DND-41 (cell line): ENCODE data around the gene MAST2.

Experiments
- ATAC-seq: fragments of 200-7000 bp; cut with Tn5 transposase; 3 replicates; pipeline ENCODE4 v1.9.1; 2021; ENCODE audit warnings: low read depth; ENCODE audit not compliant: insufficient read depth
- DNase-seq: peaks from one replicate; pipeline ENCODE4 v3.0.0-alpha.2; 2020
- H2AFZ ChIP-seq: 2 replicates; pipeline ENCODE4 v1.6.0; 2012; ENCODE audit warnings: low read depth, low read length
- H3K27ac ChIP-seq: 2 replicates; pipeline ENCODE4 v1.5.1; 2012; ENCODE audit warnings: low read length, inconsistent platforms
- H3K27me3 ChIP-seq: fragments of 200-600 bp; sonication (generic); 2 replicates; pipeline ENCODE4 v1.6.0; 2012; ENCODE audit warnings: low read length, mild to moderate bottlenecking, inconsistent platforms; ENCODE audit not compliant: insufficient read depth, poor library complexity
- H3K36me3 ChIP-seq: 2 replicates; pipeline ENCODE4 v1.5.1; 2012; ENCODE audit warnings: low read length, inconsistent platforms; ENCODE audit not compliant: insufficient read depth
- H3K4me1 ChIP-seq: 2 replicates; pipeline ENCODE4 v1.5.1; 2012; ENCODE audit warnings: mild to moderate bottlenecking, low read length; ENCODE audit not compliant: insufficient read depth
- H3K4me2 ChIP-seq: 2 replicates; pipeline ENCODE4 v1.6.0; 2012; ENCODE audit warnings: mild to moderate bottlenecking, moderate library complexity, low read length, inconsistent platforms; ENCODE audit not compliant: insufficient read depth
- H3K4me3 ChIP-seq, 2 experiments: fragments of 200-600 bp in 1 of 2; shearing (Covaris generic) in 1 of 2; 2 replicates each; pipeline ENCODE4 v1.5.1; 2012 to 2016; ENCODE audit warnings: inconsistent platforms in 2 of 2, low read length in 2 of 2, mild to moderate bottlenecking in 2 of 2, low read depth in 1 of 2, moderate library complexity in 1 of 2
- H3K79me2 ChIP-seq: 2 replicates; pipeline ENCODE4 v1.6.0; 2012; ENCODE audit warnings: low read length, inconsistent platforms; ENCODE audit not compliant: insufficient read depth
- H3K9ac ChIP-seq: 2 replicates; pipeline ENCODE4 v1.6.0; 2012; ENCODE audit warnings: low read depth, mild to moderate bottlenecking, inconsistent platforms, low read length, moderate library complexity
- H3K9me3 ChIP-seq: 2 replicates; pipeline ENCODE4 v1.5.1; 2012; ENCODE audit warnings: low read length, moderate library complexity, mild to moderate bottlenecking, inconsistent platforms; ENCODE audit not compliant: insufficient read depth, severe bottlenecking
- H4K20me1 ChIP-seq: 2 replicates; pipeline ENCODE4 v1.6.0; 2012; ENCODE audit warnings: low read length; ENCODE audit not compliant: insufficient read depth
- CTCF ChIP-seq: IDR thresholded peaks from 2 replicates; pipeline ENCODE4 v1.5.1; 2012; ENCODE audit warnings: borderline replicate concordance, low read length, moderate library complexity, mild to moderate bottlenecking; ENCODE audit not compliant: poor library complexity, severe bottlenecking; ENCODE audit errors: extremely low read depth
- EZH2 ChIP-seq: IDR thresholded peaks from 3 replicates; pipeline ENCODE4 v1.6.1; 2012; ENCODE audit warnings: borderline replicate concordance, low read depth, mild to moderate bottlenecking, moderate library complexity, low read length, inconsistent platforms; ENCODE audit not compliant: severe bottlenecking

The MAST2 gene

DNA sequence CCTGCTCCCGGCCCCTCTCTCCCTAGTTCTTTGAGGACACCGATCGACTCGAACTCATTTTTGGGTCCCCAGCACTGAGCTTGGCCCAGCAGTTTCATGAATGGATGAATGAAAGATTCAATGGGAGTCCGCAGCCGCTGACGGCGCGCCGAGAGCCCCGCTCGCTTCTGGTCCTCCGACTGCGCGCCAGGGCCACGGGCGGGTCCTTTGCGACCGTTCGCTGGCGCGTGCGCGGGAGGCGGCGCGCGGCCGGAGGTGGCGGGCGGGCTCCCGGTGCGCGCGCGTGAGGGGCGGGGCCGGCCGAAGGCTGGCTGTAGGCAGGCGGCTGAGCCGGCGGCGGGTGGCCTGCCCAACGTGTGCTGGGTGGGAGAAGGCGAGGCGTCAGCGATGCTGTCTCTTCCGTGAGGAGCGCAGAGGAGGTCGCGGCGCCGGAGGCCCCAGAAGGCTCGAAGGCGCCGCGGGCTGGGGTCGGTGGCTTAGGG, at the start of gene MAST2:
MAST2 (plus strand) TSS at position 314 of the 482 bp plus-strand sequence. CDS start 284 bp downstream, outside the sequence.
- peaks cover 43% of the 10 kb centered on the region for H3K79me2 ChIP-seq
- H4K20me1 ChIP-seq = no peaks in the 10 kb centered on the region
- peaks cover 30% of the 10 kb centered on the region for H3K4me1 ChIP-seq
- peak within 1 kb of the TSS; percentile 66 to 70; a peak in 3 of 4 replicates for H3K4me3 ChIP-seq
- peak within 1 kb of the TSS; percentile 65 for H3K9ac ChIP-seq
- peak; percentile 87 for ATAC-seq
- H3K4me2 ChIP-seq = peak within 1 kb of the TSS; percentile 74
- H3K36me3 ChIP-seq = peaks cover 17% of the 10 kb centered on the region; the same call in 1 of the 2 replicates
- no peaks in the 10 kb centered on the region for H3K27me3 ChIP-seq
- TF ChIP-seq CTCF (no peak), EZH2 (no peak)
- H3K9me3 ChIP-seq = no peaks in the 10 kb centered on the region
- peak within 1 kb of the TSS; percentile 90 for H2AFZ ChIP-seq
- DNase-seq = peak; percentile 87
- peak within 1 kb of the TSS; percentile 73 for H3K27ac ChIP-seq

- TF ChIP-seq EZH2 = no peak
- no peak for TF ChIP-seq CTCF
- DNase-seq = no peak
- no peak overlapping the region for H3K9ac ChIP-seq
- H3K4me3 ChIP-seq = no peak overlapping the region
- no peak for ATAC-seq
- H3K36me3 ChIP-seq = no peaks in the 10 kb centered on the region
- no peaks in the 10 kb centered on the region for H3K27me3 ChIP-seq
- no peaks in the 10 kb centered on the region for H4K20me1 ChIP-seq
- H3K79me2 ChIP-seq = no peaks in the 10 kb centered on the region
- H3K9me3 ChIP-seq = peaks cover 19% of the 10 kb centered on the region
- H3K4me2 ChIP-seq = no peak overlapping the region
- no peak overlapping the region for H3K27ac ChIP-seq
- H3K4me1 ChIP-seq = peaks cover 11% of the 10 kb centered on the region
- no peak overlapping the region for H2AFZ ChIP-seq
These were observed 47.7 kb upstream of the MAST2 start for GRCh38 chr1:45755697-45756096.

- Histone ChIP-seq H3K9me3 (no peaks in the 10 kb centered on the region), H3K79me2 (no peaks in the 10 kb centered on the region), H3K27me3 (no peaks in the 10 kb centered on the region), H2AFZ (no peak overlapping the region), H3K27ac (no peak overlapping the region), H4K20me1 (no peaks in the 10 kb centered on the region), H3K4me2 (no peak overlapping the region), H3K4me3 (no peak overlapping the region), H3K9ac (no peak overlapping the region), H3K36me3 (no peaks in the 10 kb centered on the region), H3K4me1 (no peaks in the 10 kb centered on the region)
- TF ChIP-seq CTCF = no peak
- TF ChIP-seq EZH2 = no peak
- DNase-seq = no peak
- ATAC-seq = no peak
These were observed 41.1 kb upstream of the MAST2 start for GRCh38 chr1:45762291-45762690.
